Measurements from ENCODE around the gene PTX3.

Gene PTX3

GRCh38 chr3:157479464-157480243, 43.0 kb downstream of the PTX3 start:
- no peak for DNase-seq

- DNase-seq = no peak
Observed at GRCh38 chr3:157487339-157487738, 50.7 kb downstream of the PTX3 start.

GRCh38 chr3:157488144-157488543, 51.5 kb downstream of the PTX3 start:
- DNase-seq = no peak

- no peak for DNase-seq
Observed at GRCh38 chr3:157491136-157491535, 54.5 kb downstream of the PTX3 start.
